Measurements from ENCODE around the gene EFHD2.

GRCh38 chr1:15424146-15424667, 14.5 kb downstream of the EFHD2 start:
- TF ChIP-seq ZFP37 (tag by site-specific recombination; IDR thresholded peaks at IDR 0.05) = no peak
- TF ChIP-seq CTCF (tag by site-specific recombination; IDR thresholded peaks at IDR 0.05) = no peak
- TF ChIP-seq ZNF112 (tag by site-specific recombination; IDR thresholded peaks at IDR 0.05) = no peak
- no peak for TF ChIP-seq ZNF292 (tag by site-specific recombination; IDR thresholded peaks at IDR 0.05; ENCODE audit: borderline replicate concordance, low read depth)
- no peak for TF ChIP-seq ZSCAN4 (tag by site-specific recombination; IDR thresholded peaks at IDR 0.05)
- TF ChIP-seq TSHZ1 (tag by site-specific recombination; IDR thresholded peaks at IDR 0.05; ENCODE audit: borderline replicate concordance) = no peak
- no peak for TF ChIP-seq ZBTB8A (tag by site-specific recombination; IDR thresholded peaks at IDR 0.05)

Measured in HEK293 (cell line).